Esophagus squamous epithelium (tissue), 5 donors: ENCODE data around the gene HK2. TPM values are rescaled to one million over a fixed set of nuclear protein-coding genes. Genes with fewer than 3 reads are reported as not detected.

Experiments used
- DNase-seq: peaks from one replicate; lab custom pipeline; 2025; lab: John Stamatoyannopoulos, UW
- H3K27ac ChIP-seq, 4 donors: fragments of 200-600 bp; sonication (generic); one replicate each; pipeline ENCODE4 v1.5.1; 2016 to 2019; ENCODE audit warnings: mild to moderate bottlenecking in 1 of 4
- H3K27me3 ChIP-seq, 4 donors: fragments of 200-600 bp; sonication (generic); 1 replicate in 3 of 4; 2 replicates in 1 of 4; pipeline versions ENCODE4 v1.5.1 to v1.6.0; 2017 to 2021; ENCODE audit warnings: antibody characterized with exemption in 1 of 4
- H3K36me3 ChIP-seq, 3 donors: fragments of 200-600 bp; sonication (generic); one replicate each; pipeline ENCODE4 v1.5.1; 2016 to 2019
- H3K4me1 ChIP-seq, 3 donors: fragments of 200-600 bp; sonication (generic); one replicate each; pipeline ENCODE4 v1.5.1; 2017 to 2019
- H3K4me3 ChIP-seq, 4 donors: fragments of 200-600 bp; sonication (generic); 1 replicate in 3 of 4; 2 replicates in 1 of 4; pipeline ENCODE4 v1.5.1; 2016 to 2019; ENCODE audit warnings: mild to moderate bottlenecking in 2 of 4, moderate library complexity in 1 of 4
- H3K9me3 ChIP-seq, 3 donors: fragments of 200-600 bp; sonication (generic); one replicate each; pipeline ENCODE4 v1.5.1; 2016 to 2019
- CTCF ChIP-seq, 6 experiments: fragments of 450-650 bp in 4 of 6; fragments of 200-600 bp in 2 of 6; sonication (generic) in 2 of 6; IDR thresholded peaks; one replicate each; pipeline ENCODE4 v1.5.1; 2016 to 2019; ENCODE audit warnings: antibody characterized with exemption in 6 of 6, mild to moderate bottlenecking in 4 of 6, moderate library complexity in 4 of 6
- POLR2A ChIP-seq, 4 donors: fragments of 450-650 bp; IDR thresholded peaks; one replicate each; pipeline ENCODE4 v1.6.1; 2017; ENCODE audit warnings: antibody characterized with exemption in 4 of 4, mild to moderate bottlenecking in 4 of 4, moderate library complexity in 3 of 4
- WGBS, 2 donors: methylation state at CpG; one replicate each; pipeline ENCODE4 v1.1.5; 2018; 5-methylcytosine and 5-hydroxymethylcytosine counted together
- intact Hi-C: fragments of 100-400 bp; cut with DNase I; formaldehyde crosslinking; loops from one replicate; pipeline ENCODE4 v1.15.0; 2022
- total RNA-seq, 4 donors: library from RNA; depleted of rRNA; stranded (reverse); fragments of >200 nt; gene quantifications; one replicate each; pipeline ENCODE4 v1.1.0, GENCODE V29; 2016
- donor health status: DM: yes; HTN: yes; CAD: no.

Gene HK2
- total RNA-seq, 4 donors from 2014 or later = 11.2 to 45.4 (median 25.1) TPM

- no peaks in the 10 kb centered on the region for H3K9me3 ChIP-seq
- intact Hi-C loops = no loop called here
- DNase-seq = no peak
- H3K36me3 ChIP-seq = no peaks in the 10 kb centered on the region
- no peaks in the 10 kb centered on the region for H3K4me1 ChIP-seq
- H3K27me3 ChIP-seq = no peaks in the 10 kb centered on the region
- WGBS, 2 donors = 79 to 92% methylated on average over 7 of the region's 7 CpGs
- no peak for TF ChIP-seq CTCF (IDR thresholded peaks at IDR 0.05)
- TF ChIP-seq POLR2A (IDR thresholded peaks at IDR 0.05) = no peak
- no peak overlapping the region for H3K27ac ChIP-seq
- H3K4me3 ChIP-seq = no peak overlapping the region
These were observed 106.2 kb downstream of the HK2 start for GRCh38 chr2:74939919-74940812.

GRCh38 chr2:74941284-74941683 lies 107.4 kb downstream of the HK2 start:
- Histone ChIP-seq H3K36me3 (no peaks in the 10 kb centered on the region), H3K27ac (no peak overlapping the region), H3K27me3 (no peaks in the 10 kb centered on the region), H3K4me1 (no peaks in the 10 kb centered on the region), H3K4me3 (no peak overlapping the region), H3K9me3 (no peaks in the 10 kb centered on the region)
- intact Hi-C loops = no loop called here
- no peak for DNase-seq
- WGBS, 2 donors = 83 to 86% methylated on average over 3 of the region's 3 CpGs
- TF ChIP-seq CTCF (IDR thresholded peaks at IDR 0.05) = no peak
- TF ChIP-seq POLR2A (IDR thresholded peaks at IDR 0.05) = no peak

GRCh38 chr2:74942263-74942662 lies 108.3 kb downstream of the HK2 start:
- H3K9me3 ChIP-seq = no peaks in the 10 kb centered on the region
- no peak for DNase-seq
- 65 to 79% methylated on average over 5 of the region's 5 CpGs for WGBS, 2 donors
- intact Hi-C loops = no loop called here
- no peaks in the 10 kb centered on the region for H3K36me3 ChIP-seq
- no peaks in the 10 kb centered on the region for H3K27me3 ChIP-seq
- TF ChIP-seq POLR2A (IDR thresholded peaks at IDR 0.05) (no peak), CTCF (IDR thresholded peaks at IDR 0.05) (no peak)
- no peak overlapping the region for H3K4me3 ChIP-seq
- H3K27ac ChIP-seq = no peak overlapping the region
- H3K4me1 ChIP-seq = no peaks in the 10 kb centered on the region

Other genes with a start within 250 kb of the HK2 start
- under 1 TPM in 1 of 4 donors, not detected in 3; 0.19 TPM for gene M1AP, start 185.8 kb upstream of the HK2 start, total RNA-seq
- gene SEMA4F, start 179.9 kb upstream of the HK2 start, total RNA-seq = 1 to 10 TPM in 3 of 4 donors, under 1 TPM in 1; 0.42 to 6.1 (median 1.7) TPM
- 10 to 100 TPM; 14.3 to 30.8 (median 20.3) TPM for gene POLE4, start 124.5 kb downstream of the HK2 start, total RNA-seq